ENCODE results near the gene PHLDA3.

GRCh38 chr1:201427963-201428362 is 41.0 kb downstream of the PHLDA3 start:
- TF ChIP-seq EZH2phosphoT487 (conservative IDR thresholded peaks at IDR 0.05; ENCODE audit: low read length) (no peak), CTCF (IDR thresholded peaks at IDR 0.05; ENCODE audit: insufficient read depth, low read length, poor library complexity, severe bottlenecking) (no peak)

Data from SU-DHL-6 (cell line).